ENCODE measurements around the gene SUCLG2.

GRCh38 chr3:67361770-67362169 lies 292.6 kb downstream of the SUCLG2 start:
- TF ChIP-seq, protein P1, sequence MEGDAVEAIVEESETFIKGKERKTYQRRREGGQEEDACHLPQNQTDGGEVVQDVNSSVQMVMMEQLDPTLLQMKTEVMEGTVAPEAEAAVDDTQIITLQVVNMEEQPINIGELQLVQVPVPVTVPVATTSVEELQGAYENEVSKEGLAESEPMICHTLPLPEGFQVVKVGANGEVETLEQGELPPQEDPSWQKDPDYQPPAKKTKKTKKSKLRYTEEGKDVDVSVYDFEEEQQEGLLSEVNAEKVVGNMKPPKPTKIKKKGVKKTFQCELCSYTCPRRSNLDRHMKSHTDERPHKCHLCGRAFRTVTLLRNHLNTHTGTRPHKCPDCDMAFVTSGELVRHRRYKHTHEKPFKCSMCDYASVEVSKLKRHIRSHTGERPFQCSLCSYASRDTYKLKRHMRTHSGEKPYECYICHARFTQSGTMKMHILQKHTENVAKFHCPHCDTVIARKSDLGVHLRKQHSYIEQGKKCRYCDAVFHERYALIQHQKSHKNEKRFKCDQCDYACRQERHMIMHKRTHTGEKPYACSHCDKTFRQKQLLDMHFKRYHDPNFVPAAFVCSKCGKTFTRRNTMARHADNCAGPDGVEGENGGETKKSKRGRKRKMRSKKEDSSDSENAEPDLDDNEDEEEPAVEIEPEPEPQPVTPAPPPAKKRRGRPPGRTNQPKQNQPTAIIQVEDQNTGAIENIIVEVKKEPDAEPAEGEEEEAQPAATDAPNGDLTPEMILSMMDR (IDR thresholded peaks at IDR 0.05): no peak
- no peak for TF ChIP-seq POLR2A (IDR thresholded peaks at IDR 0.05)

Data from body of pancreas (tissue), 4 donors.